HG03060 (cell line): ENCODE data around the gene SLC9A7.

ENCODE experiments used
- ATAC-seq: cut with Tn5 transposase; IDR thresholded peaks from one replicate; pipeline ENCODE4 v1.9.1; 2021; ENCODE audit warnings: low read depth, moderate number of reproducible peaks; ENCODE audit not compliant: unreplicated experiment

The SLC9A7 gene

GRCh38 chrX:46710425-46710824, 48.5 kb downstream of the SLC9A7 start:
- ATAC-seq: no peak

DNA sequence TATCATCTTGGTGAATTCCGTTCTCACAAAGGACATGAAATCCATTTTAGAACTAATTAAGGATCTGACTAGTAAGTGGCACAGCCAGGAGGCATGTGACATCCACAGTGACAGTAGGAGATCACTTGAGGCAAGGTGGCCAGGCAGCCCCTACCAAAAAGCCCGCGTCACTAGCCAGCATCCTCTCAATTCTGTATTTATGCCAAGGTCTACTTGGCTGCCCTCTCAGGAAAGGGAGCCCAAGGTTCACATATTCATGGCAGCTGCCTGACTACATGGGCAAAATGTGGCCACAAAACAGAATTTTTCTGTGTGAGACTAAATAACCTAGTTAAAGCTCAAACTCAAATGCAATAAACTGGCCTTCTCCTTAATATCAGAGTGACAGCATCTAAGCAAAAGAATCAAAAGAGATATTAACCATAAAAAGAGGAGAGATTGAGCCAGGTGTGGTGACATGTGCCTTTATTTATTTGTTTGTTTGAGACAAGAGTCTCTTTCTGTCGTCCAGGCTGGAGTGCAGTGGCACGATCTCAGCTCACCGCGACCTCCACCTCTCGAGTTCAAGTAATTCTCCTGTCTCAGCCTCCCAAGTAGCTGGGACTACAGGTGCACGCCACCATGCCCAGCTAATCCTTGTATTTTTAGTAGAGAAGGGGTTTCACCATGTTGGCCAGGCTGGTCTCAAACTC, 51.5 kb downstream of the SLC9A7 start:
- no peak for ATAC-seq

- ATAC-seq: peak; percentile 85
Observed at GRCh38 chrX:46704767-46705386, 54.0 kb downstream of the SLC9A7 start.

- ATAC-seq: no peak
Observed at GRCh38 chrX:46703980-46704379, 54.9 kb downstream of the SLC9A7 start.

- no peak for ATAC-seq
Observed at GRCh38 chrX:46698691-46699090, 60.2 kb downstream of the SLC9A7 start.

DNA sequence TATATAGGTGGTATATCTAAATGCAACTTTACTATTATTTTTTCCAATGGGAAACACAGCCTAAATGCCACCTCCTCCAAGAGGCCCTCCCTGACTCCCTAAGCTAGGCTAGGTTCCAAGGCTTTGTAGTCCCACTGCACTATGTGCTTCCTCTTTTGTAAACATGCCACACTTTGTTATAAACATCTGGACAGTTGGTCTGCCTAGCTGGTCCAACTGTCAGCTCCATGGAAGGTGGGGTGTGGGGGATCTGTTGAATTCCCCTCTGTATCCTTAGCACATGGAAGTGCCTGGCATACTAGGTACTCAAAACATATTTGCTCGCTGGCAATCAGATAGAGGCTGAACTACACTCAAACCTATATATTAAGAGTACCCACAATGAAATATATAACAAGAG, 63.4 kb downstream of the SLC9A7 start:
- no peak for ATAC-seq

GRCh38 chrX:46694549-46694948, 64.4 kb downstream of the SLC9A7 start:
- ATAC-seq: no peak

GRCh38 chrX:46693149-46693548, 65.8 kb downstream of the SLC9A7 start:
- no peak for ATAC-seq

DNA sequence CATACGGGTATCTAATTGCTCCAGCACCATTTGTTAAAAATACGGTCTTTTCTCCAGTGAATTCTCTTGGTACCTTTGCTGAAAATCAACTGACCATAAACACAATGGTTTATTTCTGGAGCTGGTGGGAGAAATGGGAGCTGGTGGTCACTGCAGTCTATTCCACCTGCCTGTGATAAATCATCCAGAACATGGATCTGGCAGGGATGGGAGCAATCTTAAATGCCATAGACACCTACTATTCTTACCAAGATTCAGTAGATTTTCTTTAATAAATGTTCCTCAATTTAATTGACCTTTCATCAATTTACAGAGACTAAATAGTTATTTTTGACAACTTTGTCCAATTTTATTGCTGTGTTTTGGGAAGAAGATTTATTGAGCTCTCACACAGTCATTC, 68.1 kb downstream of the SLC9A7 start:
- no peak for ATAC-seq

GRCh38 chrX:46687619-46688018, 71.3 kb downstream of the SLC9A7 start:
- ATAC-seq: no peak

DNA sequence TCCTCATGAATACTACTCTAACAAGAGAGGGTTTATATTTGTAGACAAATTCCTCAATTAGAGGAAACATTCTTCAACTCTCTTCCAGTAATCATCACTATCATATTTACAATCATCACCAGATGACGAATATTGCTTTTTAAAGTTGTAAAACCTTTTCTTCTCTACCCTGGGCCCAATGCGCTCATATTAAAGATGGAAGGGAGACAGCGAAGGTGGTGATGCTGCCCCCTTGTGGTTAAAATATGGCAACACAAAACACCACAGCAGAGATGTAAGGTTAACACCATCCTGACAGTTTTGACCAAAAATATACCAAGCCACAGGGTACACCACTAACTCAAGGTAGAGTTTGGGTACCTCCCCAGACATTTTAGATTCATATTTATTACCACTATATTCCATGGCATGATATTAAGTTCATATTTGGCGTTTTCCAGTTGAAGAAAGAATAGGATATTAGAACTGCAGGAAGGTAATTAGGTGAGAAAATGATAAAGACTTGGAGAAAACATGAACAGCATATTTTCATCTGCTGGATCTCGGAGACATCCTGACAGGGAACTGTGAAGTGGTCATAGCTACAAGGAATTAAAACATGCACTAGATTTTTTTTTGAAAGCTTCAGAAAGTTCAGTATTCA, 72.8 kb downstream of the SLC9A7 start:
- ATAC-seq: no peak

DNA sequence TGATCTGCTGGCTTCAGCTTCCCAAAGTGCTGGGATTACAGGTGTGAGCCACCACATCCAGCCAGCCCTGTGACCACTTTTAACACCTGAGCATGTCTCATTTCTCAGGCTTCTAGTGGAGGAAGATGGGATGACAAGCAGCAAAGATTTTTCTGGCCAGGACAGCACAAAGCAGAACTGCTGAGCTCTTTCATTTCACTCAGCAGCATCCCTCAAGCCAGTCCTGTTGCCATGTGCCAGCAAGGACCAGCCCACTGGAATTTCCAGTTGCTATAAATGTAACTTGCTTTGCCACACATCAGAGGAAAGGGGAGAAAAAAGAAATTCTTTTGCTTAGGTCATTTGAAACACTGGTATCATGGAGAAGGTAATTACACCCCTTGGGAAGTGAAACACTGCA, 75.9 kb downstream of the SLC9A7 start:
- no peak for ATAC-seq

- no peak for ATAC-seq
Observed at GRCh38 chrX:46681849-46682248, 77.1 kb downstream of the SLC9A7 start.

- no peak for ATAC-seq
Observed at GRCh38 chrX:46678232-46678631, 80.7 kb downstream of the SLC9A7 start.

GRCh38 chrX:46676399-46677356, 82.2 kb downstream of the SLC9A7 start:
- ATAC-seq: no peak

DNA sequence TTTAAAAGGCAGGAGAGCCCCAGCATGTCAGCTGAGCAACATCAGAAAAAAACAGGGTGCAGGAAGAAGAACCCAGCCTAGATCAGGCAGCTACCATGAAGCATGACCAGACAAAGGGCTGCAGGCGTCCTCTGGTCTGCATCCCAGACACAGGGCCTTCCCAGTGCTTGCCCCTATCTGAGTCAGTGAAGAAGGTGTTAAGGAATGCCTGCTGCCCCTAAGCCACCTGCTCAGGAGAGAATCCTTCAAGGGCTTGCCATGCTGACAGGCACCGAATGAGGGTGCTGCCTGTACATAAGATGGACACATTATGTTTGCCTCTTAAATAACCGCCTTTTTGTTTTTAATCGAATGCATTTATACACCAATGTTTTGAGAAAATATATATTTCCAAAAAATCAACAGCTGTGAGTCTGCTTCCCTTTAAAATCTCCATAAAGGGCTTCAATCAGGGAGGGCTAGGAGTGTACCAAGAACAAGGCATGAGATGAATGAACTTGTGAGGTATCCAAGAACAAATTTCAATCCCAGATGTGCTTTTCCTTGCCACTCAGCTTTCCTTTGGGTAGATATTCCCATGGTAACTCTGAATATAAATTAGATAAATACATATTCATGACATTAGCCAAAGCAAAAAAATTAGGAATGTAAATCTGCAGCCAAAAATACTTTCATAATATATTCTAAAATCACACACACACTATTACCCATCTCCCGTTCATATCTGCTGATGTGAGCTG, 85.1 kb downstream of the SLC9A7 start:
- no peak for ATAC-seq

- no peak for ATAC-seq
Observed at GRCh38 chrX:46670316-46670715, 88.6 kb downstream of the SLC9A7 start.

DNA sequence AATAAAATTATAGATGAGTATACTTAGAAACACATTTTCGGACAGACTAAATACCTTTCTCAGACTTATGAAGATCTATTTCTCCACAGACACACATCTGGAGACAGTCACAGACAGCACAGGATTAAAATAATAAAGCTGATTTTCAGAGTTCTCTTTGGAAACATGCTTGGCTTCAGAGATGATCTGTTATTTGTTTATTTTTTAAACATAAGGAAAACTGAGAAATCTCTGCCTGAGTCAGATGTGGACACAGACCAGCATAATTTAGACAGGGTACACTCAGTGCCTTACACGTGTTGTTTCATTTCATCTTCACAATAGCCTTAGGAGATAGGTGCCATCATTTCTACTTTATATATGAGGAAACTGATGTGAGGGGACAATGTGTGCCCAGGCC, 92.1 kb downstream of the SLC9A7 start:
- no peak for ATAC-seq

- no peak for ATAC-seq
Observed at GRCh38 chrX:46665232-46666152, 93.4 kb downstream of the SLC9A7 start.
